Tibial nerve (tissue), 3 donors: ENCODE measurements around the gene USP35.

Source experiments
- CTCF ChIP-seq, 5 experiments: fragments of 200-600 bp in 3 of 5; fragments of 450-650 bp in 2 of 5; sonication (generic) in 3 of 5; IDR thresholded peaks; one replicate each; pipeline ENCODE4 v1.5.1; 2016 to 2019; ENCODE audit warnings: antibody characterized with exemption in 5 of 5, mild to moderate bottlenecking in 3 of 5, moderate library complexity in 2 of 5
- POLR2A ChIP-seq, 2 donors: fragments of 450-650 bp; IDR thresholded peaks; one replicate each; pipeline ENCODE4 v1.6.1; 2017; ENCODE audit warnings: antibody characterized with exemption in 2 of 2, mild to moderate bottlenecking in 2 of 2, moderate library complexity in 2 of 2

- TF ChIP-seq CTCF (IDR thresholded peaks at IDR 0.05) (no peak), POLR2A (IDR thresholded peaks at IDR 0.05) (no peak)
Measured at GRCh38 chr11:78250099-78250498, 61.4 kb downstream of the USP35 start.
